B cell (primary cell): Measurements from ENCODE around the gene MND1.

Experiments used
- EZH2 ChIP-seq: IDR thresholded peaks from 2 replicates; pipeline ENCODE4 v1.6.1; 2012; ENCODE audit warnings: borderline replicate concordance, low read depth, mild to moderate bottlenecking, moderate library complexity, low read length; ENCODE audit not compliant: insufficient read depth, poor library complexity, severe bottlenecking
- TF ChIP-seq, protein P1 (sequence below): fragments of 200-600 bp; IDR thresholded peaks from one replicate; pipeline ENCODE4 v1.8.0; 2022; ENCODE audit warnings: antibody characterized with exemption, mild to moderate bottlenecking

DNA sequence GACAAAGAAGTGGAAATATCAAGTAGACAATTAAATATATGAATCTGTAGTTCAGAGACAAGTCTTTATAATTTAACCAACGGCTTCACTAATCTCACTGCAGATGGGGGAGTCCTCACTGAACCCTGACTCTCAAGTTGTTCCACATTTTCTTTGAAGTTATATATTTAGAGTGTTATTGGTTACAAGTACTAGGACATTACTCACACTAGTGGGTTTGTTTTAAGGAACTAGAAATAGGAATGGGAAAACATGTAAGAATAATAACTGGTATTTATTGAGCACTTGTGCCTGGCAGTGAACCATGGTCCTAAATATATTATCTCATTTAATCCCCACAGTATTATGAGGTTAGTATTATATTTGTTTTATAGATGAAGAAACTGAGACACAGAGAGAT lies 22.0 kb downstream of the MND1 start:
- TF ChIP-seq, protein P1, sequence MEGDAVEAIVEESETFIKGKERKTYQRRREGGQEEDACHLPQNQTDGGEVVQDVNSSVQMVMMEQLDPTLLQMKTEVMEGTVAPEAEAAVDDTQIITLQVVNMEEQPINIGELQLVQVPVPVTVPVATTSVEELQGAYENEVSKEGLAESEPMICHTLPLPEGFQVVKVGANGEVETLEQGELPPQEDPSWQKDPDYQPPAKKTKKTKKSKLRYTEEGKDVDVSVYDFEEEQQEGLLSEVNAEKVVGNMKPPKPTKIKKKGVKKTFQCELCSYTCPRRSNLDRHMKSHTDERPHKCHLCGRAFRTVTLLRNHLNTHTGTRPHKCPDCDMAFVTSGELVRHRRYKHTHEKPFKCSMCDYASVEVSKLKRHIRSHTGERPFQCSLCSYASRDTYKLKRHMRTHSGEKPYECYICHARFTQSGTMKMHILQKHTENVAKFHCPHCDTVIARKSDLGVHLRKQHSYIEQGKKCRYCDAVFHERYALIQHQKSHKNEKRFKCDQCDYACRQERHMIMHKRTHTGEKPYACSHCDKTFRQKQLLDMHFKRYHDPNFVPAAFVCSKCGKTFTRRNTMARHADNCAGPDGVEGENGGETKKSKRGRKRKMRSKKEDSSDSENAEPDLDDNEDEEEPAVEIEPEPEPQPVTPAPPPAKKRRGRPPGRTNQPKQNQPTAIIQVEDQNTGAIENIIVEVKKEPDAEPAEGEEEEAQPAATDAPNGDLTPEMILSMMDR: no peak
- TF ChIP-seq EZH2: no peak
